IPS-18c (cell line): Measurements from ENCODE around the gene PRMT9.
A peak's percentile ranks its signal among the peaks of the same experiment; 100 is the strongest.

Source experiments
- H3K4me3 ChIP-seq: 2 replicates; pipeline ENCODE4 v1.7.0; 2013; ENCODE audit warnings: low read depth, mild to moderate bottlenecking, low read length, moderate library complexity; ENCODE audit not compliant: insufficient read depth
- H3K9me3 ChIP-seq: one replicate; pipeline ENCODE4 v1.6.1; 2013; ENCODE audit warnings: mild to moderate bottlenecking, low read length, moderate library complexity; ENCODE audit not compliant: control insufficient read depth, insufficient read depth

The PRMT9 gene

DNA sequence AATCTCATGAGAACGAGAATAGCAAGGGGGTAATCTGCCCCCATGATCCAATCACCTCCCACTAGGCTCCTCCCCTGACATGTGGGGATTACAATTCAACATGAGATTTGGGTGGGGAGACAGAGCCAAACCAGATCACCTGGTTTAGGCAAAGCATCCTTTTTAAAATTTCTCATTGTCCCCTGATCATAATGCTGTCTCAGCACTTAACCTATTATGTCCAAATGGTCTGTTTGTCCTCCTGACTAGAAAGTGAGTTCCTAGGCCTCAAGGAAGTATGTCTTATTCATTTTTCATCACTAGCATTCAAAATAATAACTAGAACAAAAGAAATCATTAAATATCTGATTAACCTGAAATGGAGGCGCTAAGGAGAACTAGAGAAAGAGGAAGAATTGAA, 7.9 kb upstream of the PRMT9 start:
- H3K9me3 ChIP-seq = no peaks in the 10 kb centered on the region
- H3K4me3 ChIP-seq = no peak overlapping the region

DNA sequence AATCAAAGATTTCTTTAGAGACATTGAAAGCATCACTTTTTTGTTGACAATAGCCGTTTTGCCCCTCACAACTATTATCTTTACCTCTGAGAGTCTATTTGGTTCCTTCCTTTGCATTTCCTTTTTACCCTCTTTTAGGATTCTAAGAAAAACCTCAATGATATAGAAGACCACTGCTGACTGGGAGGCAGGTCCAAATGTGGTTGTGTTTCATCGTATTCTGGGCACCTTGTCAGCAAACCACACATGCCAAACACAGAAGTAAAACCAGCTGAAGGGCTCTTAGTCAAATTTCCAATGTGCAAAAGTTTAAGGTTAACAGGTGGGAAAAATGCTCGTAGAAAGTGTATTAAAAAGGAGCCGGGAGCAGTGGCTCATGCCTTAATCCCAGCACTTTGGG, 5.1 kb upstream of the PRMT9 start:
- Histone ChIP-seq H3K9me3 (no peaks in the 10 kb centered on the region), H3K4me3 (no peak overlapping the region)

- no peaks in the 10 kb centered on the region for H3K9me3 ChIP-seq
- H3K4me3 ChIP-seq = peak overlapping the region; percentile 73
Observed at GRCh38 chr4:147683188-147683591, 773 bp downstream of the PRMT9 start.

DNA sequence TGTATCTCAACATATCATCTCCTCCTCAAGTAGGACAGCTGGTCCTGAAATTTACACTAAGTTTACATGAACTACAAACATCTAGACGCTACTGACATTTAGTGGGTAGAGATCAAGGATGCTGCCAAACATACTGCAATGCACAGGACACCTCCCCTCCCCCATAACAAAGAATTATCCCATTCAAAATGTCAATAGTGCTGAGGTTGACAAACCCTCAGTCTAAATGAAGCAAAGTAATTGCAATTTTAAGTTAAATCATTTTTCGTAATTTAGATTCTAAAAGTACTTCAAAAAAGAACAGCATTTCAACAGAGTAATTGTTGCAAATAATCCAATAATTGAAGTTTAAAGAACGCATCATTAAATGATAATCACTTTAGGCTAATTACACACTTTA, 1.2 kb downstream of the PRMT9 start:
- 0 out of 2 replicates have a peak overlapping the region, but pooled peaks have one; percentile 73 for H3K4me3 ChIP-seq
- H3K9me3 ChIP-seq = no peaks in the 10 kb centered on the region

DNA sequence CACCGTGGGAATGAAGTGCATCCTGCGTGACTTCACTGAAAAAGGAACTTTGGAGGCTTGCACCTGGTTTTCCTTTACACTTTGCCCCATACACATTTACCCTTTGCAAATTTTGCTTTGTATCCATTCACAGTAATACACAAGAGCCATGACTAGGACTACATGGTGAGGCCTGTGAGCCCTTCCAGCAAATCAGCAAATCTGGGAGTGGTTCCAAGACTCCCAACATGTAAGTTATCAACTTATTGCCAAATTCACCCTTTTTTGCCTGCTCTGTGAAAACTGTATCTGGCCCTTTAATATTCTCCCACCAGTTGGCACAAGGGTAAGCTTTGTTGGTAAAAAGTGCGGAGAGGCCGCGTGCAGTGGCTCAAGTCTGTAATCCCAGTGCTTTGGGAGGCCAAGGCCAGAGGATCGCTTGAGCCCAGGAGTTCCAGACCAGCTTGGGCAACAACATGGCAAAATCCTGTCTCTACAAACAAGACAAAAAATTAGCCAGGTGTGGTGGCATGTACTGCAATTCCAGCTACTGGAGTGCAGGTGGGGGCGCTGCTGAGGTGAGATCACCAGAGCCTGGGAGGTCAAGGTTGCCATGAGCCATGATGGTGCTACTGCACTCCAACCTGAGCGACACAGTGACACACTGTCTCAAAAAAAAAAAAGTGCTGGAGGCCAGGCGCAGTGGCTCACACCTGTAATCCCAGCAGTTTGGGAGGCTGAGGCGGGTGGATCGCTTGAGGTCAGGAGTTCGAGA, 5.0 kb downstream of the PRMT9 start:
- Histone ChIP-seq H3K9me3 (no peaks in the 10 kb centered on the region), H3K4me3 (no peak overlapping the region)

DNA sequence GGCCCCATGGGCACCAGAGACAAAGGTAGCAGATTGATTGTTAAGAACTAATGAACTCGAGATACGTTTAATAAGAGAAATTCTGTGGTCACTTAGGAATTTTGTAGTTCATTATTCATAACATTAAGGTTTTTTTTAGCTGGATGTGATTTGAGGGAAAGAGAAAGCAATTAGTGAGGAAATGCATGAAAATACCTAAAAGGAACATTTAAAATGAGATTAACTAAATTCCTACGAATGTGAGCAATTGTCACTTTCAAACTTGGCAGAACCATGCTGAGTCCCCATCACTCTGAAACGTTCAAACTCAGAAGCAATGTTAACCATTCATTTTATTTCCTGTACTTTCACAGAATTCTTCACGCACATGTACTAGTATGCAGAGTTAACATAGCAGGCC, 5.9 kb downstream of the PRMT9 start:
- no peaks in the 10 kb centered on the region for H3K9me3 ChIP-seq
- no peak overlapping the region for H3K4me3 ChIP-seq

DNA sequence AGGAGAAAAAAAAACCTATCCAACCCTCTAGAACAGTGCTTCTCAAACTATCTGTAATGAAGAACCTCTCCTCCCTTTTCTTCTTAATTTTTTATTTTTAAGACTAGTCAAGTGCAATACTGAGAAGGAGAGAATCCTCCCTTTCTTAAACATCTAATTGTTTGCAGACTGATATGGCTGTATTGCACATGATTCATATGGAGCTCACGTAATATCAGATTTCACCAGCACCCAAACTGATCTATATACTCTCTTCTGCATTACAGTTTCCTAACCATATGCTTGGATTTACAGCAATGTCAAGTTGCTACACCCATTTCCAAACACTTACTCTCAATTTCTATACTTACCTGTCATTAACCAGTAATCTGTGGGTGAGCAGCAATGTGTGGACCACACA, 9.5 kb downstream of the PRMT9 start:
- no peak overlapping the region for H3K4me3 ChIP-seq
- H3K9me3 ChIP-seq = no peaks in the 10 kb centered on the region

- Histone ChIP-seq H3K9me3 (no peaks in the 10 kb centered on the region), H3K4me3 (no peak overlapping the region)
Observed at GRCh38 chr4:147674073-147674472, 9.9 kb downstream of the PRMT9 start.

- Histone ChIP-seq H3K9me3 (no peaks in the 10 kb centered on the region), H3K4me3 (no peak overlapping the region)
Observed at GRCh38 chr4:147658501-147658900, 25.5 kb downstream of the PRMT9 start.

- H3K9me3 ChIP-seq = no peaks in the 10 kb centered on the region
- H3K4me3 ChIP-seq = no peak overlapping the region
Observed at GRCh38 chr4:147655639-147656038, 28.3 kb downstream of the PRMT9 start.

DNA sequence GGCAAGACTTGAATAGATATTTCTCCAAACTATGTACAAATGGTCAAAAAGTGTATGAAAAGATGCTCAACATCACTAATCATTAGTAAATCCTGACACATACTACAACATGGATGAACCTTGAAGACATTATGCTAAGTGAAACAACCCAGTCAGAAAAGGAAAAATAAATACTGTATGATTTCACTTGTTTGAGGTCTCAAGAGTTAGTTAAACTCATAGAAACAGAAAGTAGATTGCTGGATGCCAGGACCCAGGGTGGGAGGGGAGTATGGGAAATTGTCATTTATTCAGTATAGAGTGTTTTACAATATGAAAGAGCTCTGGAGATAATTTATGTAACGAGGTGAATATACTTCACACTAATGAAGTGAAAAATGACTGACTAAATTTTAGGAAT, 32.4 kb downstream of the PRMT9 start:
- no peak overlapping the region for H3K4me3 ChIP-seq
- H3K9me3 ChIP-seq = no peaks in the 10 kb centered on the region

- no peak overlapping the region for H3K4me3 ChIP-seq
- no peaks in the 10 kb centered on the region for H3K9me3 ChIP-seq
Observed at GRCh38 chr4:147648656-147649055, 35.3 kb downstream of the PRMT9 start.

DNA sequence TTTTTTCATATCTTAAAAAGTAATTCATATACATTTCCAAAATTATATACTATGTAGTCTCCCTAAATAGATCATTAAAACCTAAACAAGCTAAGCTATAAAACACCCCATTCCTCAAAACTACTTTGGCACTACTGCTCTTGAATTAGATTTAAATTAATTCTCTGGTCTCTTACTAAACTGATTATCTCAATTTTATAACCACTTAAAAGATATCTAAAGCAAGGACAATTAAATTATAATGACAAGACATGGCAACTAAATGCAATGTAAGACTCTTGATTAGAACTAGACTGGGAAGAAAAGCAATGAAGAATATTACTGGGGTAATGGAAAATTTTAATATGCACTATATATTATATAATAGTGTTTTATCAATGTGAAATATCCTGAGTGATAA, 38.9 kb downstream of the PRMT9 start:
- Histone ChIP-seq H3K4me3 (no peak overlapping the region), H3K9me3 (no peaks in the 10 kb centered on the region)

DNA sequence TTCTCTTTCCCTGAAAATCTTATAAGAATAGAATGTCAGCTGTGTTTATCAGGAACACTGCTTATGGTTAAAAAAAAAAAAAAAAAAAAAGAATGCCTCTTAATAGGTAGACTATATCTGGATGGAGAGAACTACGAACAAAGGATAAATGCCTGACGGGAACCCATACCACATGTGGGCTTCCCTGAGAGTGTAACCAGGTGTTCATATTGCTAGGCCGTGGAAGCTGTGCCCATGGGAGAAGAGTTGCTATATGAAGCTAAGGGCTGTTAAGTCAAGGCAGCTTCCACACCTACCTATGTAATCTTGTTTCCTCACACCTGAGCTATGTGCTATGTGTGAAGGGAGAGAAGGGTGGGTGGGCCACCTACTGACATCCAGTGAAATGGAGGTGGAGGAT, 39.5 kb downstream of the PRMT9 start:
- Histone ChIP-seq H3K4me3 (no peak overlapping the region), H3K9me3 (no peaks in the 10 kb centered on the region)

DNA sequence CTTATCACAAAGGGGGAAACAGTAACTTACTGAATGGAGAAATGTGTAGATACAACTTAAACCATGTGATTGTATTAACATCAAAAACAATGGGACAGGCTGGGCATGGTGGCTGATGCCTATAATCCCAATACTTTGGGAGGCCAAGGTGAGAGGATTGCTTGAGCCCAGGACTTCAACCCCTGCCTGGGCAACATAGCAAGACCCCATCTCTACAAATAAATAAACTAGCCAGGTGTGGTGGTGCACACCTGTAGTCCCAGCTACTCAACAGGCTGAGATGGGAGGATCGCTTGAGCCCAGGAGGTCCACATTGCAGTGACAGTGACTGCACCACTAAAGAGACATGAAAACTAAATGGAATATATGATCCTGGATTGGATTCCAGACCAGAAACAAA, 40.3 kb downstream of the PRMT9 start:
- Histone ChIP-seq H3K9me3 (no peaks in the 10 kb centered on the region), H3K4me3 (no peak overlapping the region)

DNA sequence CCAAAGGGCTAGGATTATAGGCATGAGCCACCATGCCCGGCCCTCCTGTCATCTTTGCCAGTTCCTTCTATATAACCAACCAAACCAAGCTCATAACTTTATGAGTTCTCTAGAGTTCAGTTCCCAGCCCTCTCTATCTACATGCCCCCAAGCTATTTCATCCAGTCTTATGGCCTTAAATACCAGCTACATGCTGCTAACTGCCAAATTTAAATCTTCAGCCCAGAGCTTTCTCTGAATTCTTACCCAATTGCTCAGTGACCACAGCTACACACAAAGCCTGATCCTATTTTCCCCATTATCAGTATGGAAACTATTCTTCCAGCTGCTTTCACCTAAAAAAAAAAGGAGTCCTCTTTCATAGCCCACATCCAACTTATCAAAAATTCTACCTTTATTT, 43.6 kb downstream of the PRMT9 start:
- Histone ChIP-seq H3K9me3 (no peaks in the 10 kb centered on the region), H3K4me3 (no peak overlapping the region)

GRCh38 chr4:147639388-147639787, 44.6 kb downstream of the PRMT9 start:
- H3K4me3 ChIP-seq = no peak overlapping the region
- no peaks in the 10 kb centered on the region for H3K9me3 ChIP-seq

DNA sequence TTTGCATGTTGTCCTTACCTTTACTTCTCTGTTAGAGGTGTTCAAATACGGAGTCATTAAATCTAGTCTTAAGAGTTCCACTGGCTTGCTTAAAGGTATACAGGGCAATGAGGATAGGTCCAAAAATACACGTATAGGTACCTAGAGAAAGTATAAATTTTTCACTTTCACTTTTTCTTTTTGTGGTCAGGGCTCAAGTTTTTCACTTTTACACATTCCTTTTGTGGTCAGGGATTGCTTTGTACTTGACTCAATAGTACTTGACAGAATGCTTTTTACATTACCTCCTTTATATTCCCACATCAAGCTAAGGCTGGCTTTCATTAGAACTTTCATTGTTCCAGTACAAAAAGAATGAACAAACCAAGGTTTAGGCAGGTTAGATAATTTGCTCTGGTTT, 45.0 kb downstream of the PRMT9 start:
- H3K9me3 ChIP-seq = no peaks in the 10 kb centered on the region
- no peak overlapping the region for H3K4me3 ChIP-seq

DNA sequence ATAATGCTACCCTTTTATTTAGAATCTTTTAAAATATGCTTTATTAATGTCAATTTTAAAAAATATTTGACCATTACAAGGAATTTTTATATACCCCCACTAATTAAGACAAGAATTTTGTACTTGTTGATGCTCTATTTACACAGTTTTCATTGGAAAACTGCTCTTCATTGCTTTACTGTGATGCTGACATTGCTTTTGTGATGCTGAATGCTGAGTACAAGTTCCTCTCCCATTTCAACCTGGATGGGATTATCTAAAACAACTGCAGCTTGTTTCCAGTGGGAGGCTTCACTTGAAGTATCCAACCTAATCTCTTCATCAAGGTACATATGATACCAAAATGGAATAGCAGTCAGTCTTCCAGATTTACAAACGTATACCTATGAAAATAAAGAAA, 45.6 kb downstream of the PRMT9 start:
- Histone ChIP-seq H3K4me3 (no peak overlapping the region), H3K9me3 (no peaks in the 10 kb centered on the region)
